HG02852 (cell line): ENCODE results near the gene CARD9.

Experiments used
- ATAC-seq: cut with Tn5 transposase; IDR thresholded peaks from one replicate; pipeline ENCODE4 v1.9.1; 2021; ENCODE audit warnings: mild to moderate bottlenecking, moderate library complexity; ENCODE audit not compliant: unreplicated experiment

CARD9 gene

GRCh38 chr9:136381311-136381710 lies 7.8 kb upstream of the CARD9 start:
- no peak for ATAC-seq

GRCh38 chr9:136380381-136380780 lies 6.9 kb upstream of the CARD9 start:
- ATAC-seq: no peak

GRCh38 chr9:136379891-136380290 lies 6.4 kb upstream of the CARD9 start:
- ATAC-seq: no peak

- no peak for ATAC-seq
These were observed 5.9 kb upstream of the CARD9 start for GRCh38 chr9:136379401-136379800.

GRCh38 chr9:136379003-136379287 lies 5.5 kb upstream of the CARD9 start:
- no peak for ATAC-seq

GRCh38 chr9:136378170-136379002 lies 4.9 kb upstream of the CARD9 start:
- no peak for ATAC-seq

- ATAC-seq: no peak
These were observed 4.1 kb upstream of the CARD9 start for GRCh38 chr9:136377341-136378169.

GRCh38 chr9:136376457-136376856 lies 3.0 kb upstream of the CARD9 start:
- no peak for ATAC-seq

GRCh38 chr9:136375096-136375495 lies 1.6 kb upstream of the CARD9 start:
- no peak for ATAC-seq

- ATAC-seq: no peak
These were observed 710 bp upstream of the CARD9 start for GRCh38 chr9:136374183-136374575.

GRCh38 chr9:136372561-136373299 lies 739 bp downstream of the CARD9 start:
- ATAC-seq: no peak

- no peak for ATAC-seq
These were observed 1.5 kb downstream of the CARD9 start for GRCh38 chr9:136372006-136372405.

GRCh38 chr9:136371533-136371880 lies 2.0 kb downstream of the CARD9 start:
- no peak for ATAC-seq

- no peak for ATAC-seq
These were observed 2.6 kb downstream of the CARD9 start for GRCh38 chr9:136370687-136371532.

GRCh38 chr9:136370037-136370436 lies 3.4 kb downstream of the CARD9 start:
- no peak for ATAC-seq

- ATAC-seq: no peak
These were observed 5.3 kb downstream of the CARD9 start for GRCh38 chr9:136368190-136368589.

GRCh38 chr9:136367296-136368145 lies 5.9 kb downstream of the CARD9 start:
- ATAC-seq: no peak

GRCh38 chr9:136366826-136367225 lies 6.6 kb downstream of the CARD9 start:
- no peak for ATAC-seq

GRCh38 chr9:136365775-136366222 lies 7.7 kb downstream of the CARD9 start:
- no peak for ATAC-seq
